PFSK-1 (cell line): Measurements from ENCODE around the gene PEX1.

Experiments
- FOXP2 ChIP-seq: optimal IDR thresholded peaks from 2 replicates; pipeline ENCODE3; 2011; ENCODE audit warnings: borderline replicate concordance, control low read depth, inconsistent platforms; ENCODE audit not compliant: insufficient read depth; ENCODE audit errors: extremely low read length, extremely low read depth
- POLR2AphosphoS5 ChIP-seq: IDR thresholded peaks from 2 replicates; pipeline ENCODE4 v1.6.1; 2012; ENCODE audit warnings: low read depth, mild to moderate bottlenecking, control low read depth, low read length, moderate library complexity
- SIN3A ChIP-seq: IDR thresholded peaks from 2 replicates; pipeline ENCODE4 v1.6.1; 2012; ENCODE audit warnings: mild to moderate bottlenecking, low read length, moderate library complexity, borderline replicate concordance; ENCODE audit not compliant: insufficient read depth
- TAF1 ChIP-seq: IDR thresholded peaks from 2 replicates; pipeline ENCODE4 v1.6.1; 2012; ENCODE audit warnings: low read length, control low read depth, borderline replicate concordance; ENCODE audit not compliant: insufficient read depth
- TF ChIP-seq, protein P1 (sequence below), 2 experiments: IDR thresholded peaks; 2 replicates each; pipeline versions ENCODE4 v1.6.1 to v1.8.0; 2011 to 2012; ENCODE audit warnings: low read depth in 2 of 2, low read length in 2 of 2, control low read depth in 1 of 2, inconsistent platforms in 1 of 2, mild to moderate bottlenecking in 1 of 2, moderate library complexity in 1 of 2; ENCODE audit not compliant: insufficient read depth in 1 of 2

Gene PEX1

GRCh38 chr7:92462560-92462959, 65.8 kb downstream of the PEX1 start:
- TF ChIP-seq TAF1: no peak
- no peak for TF ChIP-seq SIN3A
- no peak for TF ChIP-seq FOXP2
- TF ChIP-seq, protein P1, sequence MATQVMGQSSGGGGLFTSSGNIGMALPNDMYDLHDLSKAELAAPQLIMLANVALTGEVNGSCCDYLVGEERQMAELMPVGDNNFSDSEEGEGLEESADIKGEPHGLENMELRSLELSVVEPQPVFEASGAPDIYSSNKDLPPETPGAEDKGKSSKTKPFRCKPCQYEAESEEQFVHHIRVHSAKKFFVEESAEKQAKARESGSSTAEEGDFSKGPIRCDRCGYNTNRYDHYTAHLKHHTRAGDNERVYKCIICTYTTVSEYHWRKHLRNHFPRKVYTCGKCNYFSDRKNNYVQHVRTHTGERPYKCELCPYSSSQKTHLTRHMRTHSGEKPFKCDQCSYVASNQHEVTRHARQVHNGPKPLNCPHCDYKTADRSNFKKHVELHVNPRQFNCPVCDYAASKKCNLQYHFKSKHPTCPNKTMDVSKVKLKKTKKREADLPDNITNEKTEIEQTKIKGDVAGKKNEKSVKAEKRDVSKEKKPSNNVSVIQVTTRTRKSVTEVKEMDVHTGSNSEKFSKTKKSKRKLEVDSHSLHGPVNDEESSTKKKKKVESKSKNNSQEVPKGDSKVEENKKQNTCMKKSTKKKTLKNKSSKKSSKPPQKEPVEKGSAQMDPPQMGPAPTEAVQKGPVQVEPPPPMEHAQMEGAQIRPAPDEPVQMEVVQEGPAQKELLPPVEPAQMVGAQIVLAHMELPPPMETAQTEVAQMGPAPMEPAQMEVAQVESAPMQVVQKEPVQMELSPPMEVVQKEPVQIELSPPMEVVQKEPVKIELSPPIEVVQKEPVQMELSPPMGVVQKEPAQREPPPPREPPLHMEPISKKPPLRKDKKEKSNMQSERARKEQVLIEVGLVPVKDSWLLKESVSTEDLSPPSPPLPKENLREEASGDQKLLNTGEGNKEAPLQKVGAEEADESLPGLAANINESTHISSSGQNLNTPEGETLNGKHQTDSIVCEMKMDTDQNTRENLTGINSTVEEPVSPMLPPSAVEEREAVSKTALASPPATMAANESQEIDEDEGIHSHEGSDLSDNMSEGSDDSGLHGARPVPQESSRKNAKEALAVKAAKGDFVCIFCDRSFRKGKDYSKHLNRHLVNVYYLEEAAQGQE (IDR thresholded peaks at IDR 0.05; ENCODE audit: insufficient read depth in 1 of 2, low read depth in 2 of 2, low read length in 2 of 2): no peak
- TF ChIP-seq POLR2AphosphoS5: no peak

GRCh38 chr7:92461027-92462003, 67.0 kb downstream of the PEX1 start:
- TF ChIP-seq TAF1 (no peak), SIN3A (no peak), FOXP2 (no peak), POLR2AphosphoS5 (no peak)
- TF ChIP-seq, protein P1 (IDR thresholded peaks at IDR 0.05; ENCODE audit: insufficient read depth in 1 of 2, low read depth in 2 of 2, low read length in 2 of 2): no peak

DNA sequence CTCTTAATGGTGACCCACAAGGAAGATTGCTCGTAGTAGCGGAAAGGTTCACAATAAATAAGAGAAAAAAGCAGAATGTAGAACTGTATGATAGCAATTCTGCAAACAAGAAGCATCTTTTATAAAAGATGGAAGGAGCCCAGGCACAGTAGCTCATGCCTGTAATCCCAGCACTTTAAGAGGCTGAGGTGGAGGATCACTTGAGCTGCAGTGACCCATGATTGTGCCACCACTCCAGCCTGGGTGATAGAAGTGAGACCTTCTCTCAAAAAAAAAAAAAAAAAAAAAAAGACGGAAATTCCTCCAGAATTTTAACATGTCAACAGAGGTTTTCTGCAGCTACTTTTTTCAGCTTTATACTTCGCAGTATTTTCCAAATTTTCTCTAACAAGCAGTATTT, 67.8 kb downstream of the PEX1 start:
- TF ChIP-seq FOXP2 (no peak), POLR2AphosphoS5 (no peak), TAF1 (no peak), SIN3A (no peak)
- TF ChIP-seq, protein P1 (IDR thresholded peaks at IDR 0.05; ENCODE audit: insufficient read depth in 1 of 2, low read depth in 2 of 2, low read length in 2 of 2): no peak

- TF ChIP-seq TAF1 (no peak), POLR2AphosphoS5 (no peak), SIN3A (no peak), FOXP2 (no peak)
- TF ChIP-seq, protein P1 (IDR thresholded peaks at IDR 0.05; ENCODE audit: insufficient read depth in 1 of 2, low read depth in 2 of 2, low read length in 2 of 2): no peak
Observed at GRCh38 chr7:92460109-92460508, 68.2 kb downstream of the PEX1 start.

DNA sequence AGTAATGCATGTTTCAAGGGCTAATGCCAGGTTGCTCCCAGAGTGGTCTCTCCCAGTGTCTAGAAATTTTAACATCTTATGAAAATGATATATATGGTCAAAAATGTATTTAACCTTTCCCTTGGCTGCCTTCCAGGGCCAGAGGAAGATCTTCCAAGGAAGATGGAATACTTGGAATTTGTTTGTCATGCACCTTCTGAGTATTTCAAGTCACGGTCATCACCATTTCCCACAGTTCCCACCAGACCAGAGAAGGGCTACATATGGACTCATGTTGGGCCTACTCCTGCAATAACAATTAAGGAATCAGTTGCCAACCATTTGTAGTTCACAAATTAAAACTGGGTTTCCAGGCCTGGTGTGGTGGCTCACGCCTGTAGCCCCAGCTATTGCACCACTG, 72.1 kb downstream of the PEX1 start:
- TF ChIP-seq, protein P1 (IDR thresholded peaks at IDR 0.05; ENCODE audit: insufficient read depth in 1 of 2, low read depth in 2 of 2, low read length in 2 of 2): no peak
- TF ChIP-seq SIN3A: no peak
- TF ChIP-seq POLR2AphosphoS5: no peak
- no peak for TF ChIP-seq TAF1
- TF ChIP-seq FOXP2: no peak
